H1 (cell line): ENCODE results near the gene PLCB1. TPM values are rescaled to one million over a fixed set of nuclear protein-coding genes. Genes with fewer than 3 reads are reported as not detected.

ENCODE experiments used
- CTCF ChIA-PET: fragments of 300-600 bp; sonication (Branson Sonifier 250); formaldehyde crosslinking; loops from one replicate; lab custom pipeline; 2021; ENCODE audit not compliant: partially characterized antibody; lab: Charles Lee
- POLR2A ChIA-PET: fragments of 300-600 bp; sonication (Branson Sonifier 250); formaldehyde crosslinking; loops from one replicate; lab custom pipeline; 2021; ENCODE audit warnings: inconsistent platforms; ENCODE audit not compliant: partially characterized antibody; lab: Charles Lee
- DNase-seq, 2 experiments: peaks; one replicate each; pipeline versions ENCODE4 v3.0.0 to v3.0.0-alpha.2; 2010 to 2022; ENCODE audit warnings: low spot score in 2 of 2, low read depth in 1 of 2, mixed read lengths in 1 of 2
- FAIRE-seq: peaks from 2 replicates; lab custom pipeline; 2011; peaks lifted over from hg19 to GRCh38; lab: Jason Lieb, UNC
- H2AFZ ChIP-seq: 2 replicates; pipeline ENCODE4 v1.8.1; 2012; ENCODE audit warnings: low read length, inconsistent platforms
- H2AK5ac ChIP-seq: 2 replicates; pipeline ENCODE4 v1.6.1; 2013; ENCODE audit warnings: low read depth, low read length
- H2BK120ac ChIP-seq: replicated peaks from 2 replicates; pipeline ENCODE3; 2013; ENCODE audit warnings: low read depth, low read length, inconsistent platforms
- H2BK12ac ChIP-seq: 2 replicates; pipeline ENCODE4 v1.6.1; 2013; ENCODE audit warnings: low read depth, low read length
- H2BK15ac ChIP-seq: 2 replicates; pipeline ENCODE4 v1.6.1; 2013; ENCODE audit warnings: low read length
- H2BK20ac ChIP-seq: 2 replicates; pipeline ENCODE4 v1.6.1; 2013; ENCODE audit warnings: low read length
- H2BK5ac ChIP-seq: 2 replicates; pipeline ENCODE4 v1.6.1; 2013; ENCODE audit warnings: low read depth, low read length
- H3K14ac ChIP-seq: 2 replicates; pipeline ENCODE4 v1.6.1; 2013; ENCODE audit warnings: inconsistent platforms; ENCODE audit not compliant: insufficient read length
- H3K18ac ChIP-seq: 2 replicates; pipeline ENCODE4 v1.6.1; 2013; ENCODE audit warnings: low read length; ENCODE audit errors: extremely low read depth
- H3K23ac ChIP-seq: 2 replicates; pipeline ENCODE4 v1.6.1; 2013; ENCODE audit warnings: inconsistent platforms; ENCODE audit not compliant: insufficient read length
- H3K23me2 ChIP-seq: 2 replicates; pipeline ENCODE4 v1.6.1; 2013; ENCODE audit warnings: low read depth, low read length
- H3K27ac ChIP-seq: 2 replicates; pipeline ENCODE4 v1.6.1; 2011; ENCODE audit warnings: low read depth, low read length, inconsistent platforms
- H3K27me3 ChIP-seq, 4 experiments: replicated peaks in 1 of 4; 1 replicate in 1 of 4; 2 replicates in 3 of 4; pipeline versions ENCODE4 v1.6.1 to v1.8.1; 2011 to 2013; ENCODE audit warnings: low read length in 3 of 4, mild to moderate bottlenecking in 3 of 4, inconsistent platforms in 2 of 4, mixed read lengths in 2 of 4, moderate library complexity in 1 of 4; ENCODE audit not compliant: control insufficient read depth in 3 of 4, insufficient read depth in 3 of 4; ENCODE audit errors: extremely low read depth in 1 of 4
- H3K36me3 ChIP-seq, 4 experiments: 2 replicates each; pipeline versions ENCODE4 v1.6.1 to v1.8.1; 2011 to 2013; ENCODE audit warnings: mild to moderate bottlenecking in 4 of 4, low read length in 3 of 4, moderate library complexity in 2 of 4, control low read depth in 1 of 4, inconsistent platforms in 1 of 4; ENCODE audit not compliant: insufficient read depth in 4 of 4, control insufficient read depth in 2 of 4
- H3K4ac ChIP-seq: replicated peaks from 2 replicates; pipeline ENCODE3; 2013; ENCODE audit warnings: low read length, low read depth, mixed read lengths, inconsistent platforms; ENCODE audit not compliant: insufficient read length
- H3K4me1 ChIP-seq, 4 experiments: replicated peaks in 1 of 4; 1 replicate in 1 of 4; 2 replicates in 3 of 4; pipeline versions ENCODE4 v1.6.1 to v1.8.1; 2011 to 2013; ENCODE audit warnings: low read length in 3 of 4, inconsistent platforms in 2 of 4, mixed read lengths in 1 of 4; ENCODE audit not compliant: insufficient read depth in 4 of 4, control insufficient read depth in 3 of 4
- H3K4me2 ChIP-seq, 2 experiments: 2 replicates each; pipeline versions ENCODE4 v1.6.1 to v1.8.1; 2011 to 2013; ENCODE audit warnings: low read depth in 2 of 2, low read length in 2 of 2, control low read depth in 1 of 2, inconsistent platforms in 1 of 2, mild to moderate bottlenecking in 1 of 2; ENCODE audit not compliant: insufficient read depth in 1 of 2
- H3K4me3 ChIP-seq, 4 experiments: fragments of 200-600, 300-600 bp in 1 of 4; sonication (generic), shearing (Covaris generic), sonication (Bioruptor Twin) in 1 of 4; 2 replicates each; pipeline versions ENCODE4 v1.5.1 to v1.8.1; 2011 to 2016; ENCODE audit warnings: low read length in 4 of 4, low read depth in 3 of 4, control low read depth in 2 of 4, inconsistent platforms in 2 of 4, mild to moderate bottlenecking in 2 of 4, mixed read lengths in 1 of 4, moderate library complexity in 1 of 4; ENCODE audit not compliant: insufficient read depth in 2 of 4; ENCODE audit errors: extremely low read depth in 1 of 4
- H3K56ac ChIP-seq: replicated peaks from 2 replicates; pipeline ENCODE3; 2013; ENCODE audit warnings: low read depth, mild to moderate bottlenecking, mixed read lengths, low read length, inconsistent platforms; ENCODE audit not compliant: insufficient read length
- H3K79me1 ChIP-seq: 2 replicates; pipeline ENCODE4 v1.6.1; 2013; ENCODE audit warnings: low read depth, low read length, control low read depth
- H3K79me2 ChIP-seq, 2 experiments: 2 replicates each; pipeline versions ENCODE4 v1.6.1 to v1.8.1; 2012 to 2013; ENCODE audit warnings: low read length in 2 of 2, mild to moderate bottlenecking in 2 of 2, inconsistent platforms in 1 of 2; ENCODE audit not compliant: insufficient read depth in 2 of 2, control insufficient read depth in 1 of 2
- H3K9ac ChIP-seq, 4 experiments: replicated peaks in 1 of 4; 1 replicate in 1 of 4; 2 replicates in 3 of 4; pipeline versions ENCODE4 v1.6.1 to v1.8.1; 2011 to 2013; ENCODE audit warnings: low read depth in 3 of 4, low read length in 3 of 4, control low read depth in 2 of 4, mild to moderate bottlenecking in 2 of 4, moderate library complexity in 2 of 4, inconsistent platforms in 1 of 4; ENCODE audit errors: extremely low read depth in 1 of 4
- H3K9me3 ChIP-seq, 2 experiments: 2 replicates each; pipeline versions ENCODE4 v1.6.1 to v1.8.1; 2012 to 2013; ENCODE audit warnings: mild to moderate bottlenecking in 2 of 2, moderate library complexity in 2 of 2, control low read depth in 1 of 2, inconsistent platforms in 1 of 2, low read depth in 1 of 2, low read length in 1 of 2, mixed read lengths in 1 of 2; ENCODE audit not compliant: insufficient read depth in 2 of 2
- H4K20me1 ChIP-seq, 2 experiments: replicated peaks in 1 of 2; 2 replicates each; pipeline versions ENCODE3 to v1.8.1; 2011 to 2013; ENCODE audit warnings: inconsistent platforms in 2 of 2, low read length in 2 of 2, mild to moderate bottlenecking in 1 of 2; ENCODE audit not compliant: insufficient read depth in 2 of 2, control insufficient read depth in 1 of 2
- H4K5ac ChIP-seq: 2 replicates; pipeline ENCODE4 v1.6.1; 2013; ENCODE audit warnings: low read length, low read depth, mixed read lengths, inconsistent platforms; ENCODE audit not compliant: insufficient read length
- H4K8ac ChIP-seq: 2 replicates; pipeline ENCODE4 v1.8.0; 2013; ENCODE audit warnings: mild to moderate bottlenecking, moderate library complexity, low read length, inconsistent platforms; ENCODE audit not compliant: insufficient read depth; ENCODE audit errors: extremely low read depth
- H4K91ac ChIP-seq: replicated peaks from 2 replicates; pipeline ENCODE3; 2013; ENCODE audit warnings: low read length, mixed read lengths, inconsistent platforms; ENCODE audit not compliant: insufficient read length
- ASH2L ChIP-seq: fragments of 200-600, 300-600 bp; sonication (generic); IDR thresholded peaks from one replicate; pipeline ENCODE4 v1.7.1; 2017; ENCODE audit warnings: low read length
- CREB1 ChIP-seq: IDR thresholded peaks from 2 replicates; pipeline ENCODE4 v1.6.1; 2012; ENCODE audit warnings: inconsistent platforms
- CTBP2 ChIP-seq: IDR thresholded peaks from 2 replicates; pipeline ENCODE4 v1.7.0; 2011; ENCODE audit warnings: borderline replicate concordance, mild to moderate bottlenecking, moderate library complexity, mixed read lengths, low read length; ENCODE audit not compliant: insufficient read depth, insufficient read length
- KDM1A ChIP-seq: fragments of 200-600, 300-600 bp; sonication (generic); IDR thresholded peaks from 2 replicates; pipeline ENCODE4 v1.7.1; 2016; ENCODE audit warnings: mild to moderate bottlenecking, low read length, borderline replicate concordance
- POLR2AphosphoS5 ChIP-seq: IDR thresholded peaks from 2 replicates; pipeline ENCODE4 v1.6.1; 2011; ENCODE audit warnings: low read depth, low read length
- RFX5 ChIP-seq: IDR thresholded peaks from 2 replicates; pipeline ENCODE4 v1.6.1; 2011; ENCODE audit warnings: low read depth, low read length, improper control_type of control experiment, borderline replicate concordance
- RXRA ChIP-seq: IDR thresholded peaks from 2 replicates; pipeline ENCODE4 v1.6.1; 2011; ENCODE audit warnings: low read depth, mild to moderate bottlenecking, low read length, moderate library complexity; ENCODE audit not compliant: insufficient read depth
- SP4 ChIP-seq: IDR thresholded peaks from 2 replicates; pipeline ENCODE4 v1.6.1; 2012; ENCODE audit warnings: low read length, inconsistent platforms
- TCF12 ChIP-seq: IDR thresholded peaks from 2 replicates; pipeline ENCODE4 v1.6.1; 2011; ENCODE audit warnings: low read depth, mild to moderate bottlenecking, low read length
- WGBS, 2 experiments: shearing (Covaris generic) in 1 of 2; methylation state at CpG; one replicate each; pipeline versions ENCODE4 v1.1.6 to v1.1.7; 2013 to 2015; ENCODE audit warnings: low lambda C conversion rate in 2 of 2, mixed read lengths in 2 of 2, inconsistent platforms in 1 of 2, low coverage in 1 of 2, missing lambda C conversion rate in 1 of 2; ENCODE audit not compliant: insufficient replicate concordance in 2 of 2, insufficient coverage in 1 of 2, insufficient read length in 1 of 2; ENCODE audit errors: extremely low coverage in 1 of 2, missing lambda C conversion rate in 1 of 2; 5-methylcytosine and 5-hydroxymethylcytosine counted together
- polyA plus RNA-seq, 7 experiments: library from polyadenylated mRNA; depleted of rRNA in 3 of 7; stranded (reverse) in 5 of 7; unstranded in 2 of 7; fragments of >200 nt in 5 of 7; fragments of 200-250 nt in 2 of 7; gene quantifications; 1 replicate in 5 of 7; 2 replicates in 1 of 7; 4 replicates in 1 of 7; pipeline versions ENCODE4 v1.2.1 to v1.2.3, GENCODE V29; 2011 to 2013; ENCODE audit warnings: missing spikeins in 2 of 7, mixed read lengths in 2 of 7
- total RNA-seq: library from RNA; stranded (reverse); fragmentation: NEBNext Ultra II Directional; extraction: Animal tissue kit (Norgen Biotek cat#: 25700); gene quantifications from 2 replicates; pipeline ENCODE4 v1.2.1, GENCODE V29; 2021

Gene PLCB1
- total and polyA plus RNA-seq, 2 of the 8 experiments (the other 6 are each of a cell fraction or from before 2014, with no cell fraction given) = 2.6 to 9.1 TPM

- CTCF ChIA-PET = no interaction called here
- FAIRE-seq = no peak
Measured at GRCh38 chr20:8150591-8150990, 18.5 kb downstream of the PLCB1 start.

More at GRCh38 chr20:8150591-8150990, 18.5 kb downstream of the PLCB1 start:
- Histone ChIP-seq H3K23ac (no peak overlapping the region), H3K14ac (no peak overlapping the region), H2AK5ac (no peak overlapping the region), H4K5ac (no peak overlapping the region), H4K91ac (no peak overlapping the region), H3K4me2 (no peak overlapping the region), H3K4ac (no peak overlapping the region), H4K8ac (no peak overlapping the region), H3K56ac (no peak overlapping the region), H3K4me1 (no peaks in the 10 kb centered on the region; a peak in 2 of 7 replicates), H3K27ac (no peak overlapping the region), H2AFZ (no peak overlapping the region), H3K36me3 (no peaks in the 10 kb centered on the region), H3K79me1 (no peaks in the 10 kb centered on the region), H2BK12ac (no peak overlapping the region), H2BK15ac (no peak overlapping the region), H3K79me2 (no peaks in the 10 kb centered on the region), H2BK5ac (no peak overlapping the region), H3K9me3 (no peaks in the 10 kb centered on the region), H3K23me2 (no peaks in the 10 kb centered on the region; the same call in 1 of the 2 replicates), H2BK20ac (no peak overlapping the region), H4K20me1 (no peaks in the 10 kb centered on the region), H3K27me3 (no peaks in the 10 kb centered on the region), H3K9ac (no peak overlapping the region), H3K18ac (no peak overlapping the region), H2BK120ac (no peak overlapping the region), H3K4me3 (no peak overlapping the region)
- DNase-seq = no peak
- WGBS, 2 experiments = 88% methylated on average over 1 of the region's 1 CpG; no CpG with 5 or more reads in 1 of the 2 experiments
- TF ChIP-seq POLR2AphosphoS5 (no peak), TCF12 (no peak), CREB1 (no peak), RFX5 (no peak), CTBP2 (no peak), SP4 (no peak), ASH2L (no peak), KDM1A (no peak), RXRA (no peak)
- POLR2A ChIA-PET = no interaction called here
